Astrocyte (in vitro differentiated cells and primary cell): ENCODE results near the gene ADARB2. TPM values are rescaled to one million over a fixed set of nuclear protein-coding genes. Genes with fewer than 3 reads are reported as not detected.

Source experiments
- DNase-seq: peaks from one replicate; pipeline ENCODE4 v3.0.0-alpha.2; 2010; ENCODE audit warnings: low read depth
- FAIRE-seq: peaks from 2 replicates; lab custom pipeline; 2011; peaks lifted over from hg19 to GRCh38; lab: Jason Lieb, UNC
- H2AFZ ChIP-seq: 2 replicates; pipeline ENCODE4 v1.6.0; 2012; ENCODE audit warnings: low read depth, low read length, inconsistent platforms
- H3K27ac ChIP-seq: 2 replicates; pipeline ENCODE4 v1.5.1; 2011; ENCODE audit warnings: low read depth, low read length, inconsistent platforms
- H3K27me3 ChIP-seq: 2 replicates; pipeline ENCODE4 v1.6.0; 2011; ENCODE audit warnings: low read length, inconsistent platforms; ENCODE audit not compliant: insufficient read depth
- H3K36me3 ChIP-seq: 2 replicates; pipeline ENCODE4 v1.5.1; 2011; ENCODE audit warnings: low read length, inconsistent platforms; ENCODE audit not compliant: insufficient read depth
- H3K4me1 ChIP-seq: 2 replicates; pipeline ENCODE4 v1.5.1; 2011; ENCODE audit warnings: low read length, inconsistent platforms; ENCODE audit not compliant: insufficient read depth
- H3K4me2 ChIP-seq: 2 replicates; pipeline ENCODE4 v1.6.0; 2012; ENCODE audit warnings: low read length, inconsistent platforms
- H3K4me3 ChIP-seq: 2 replicates; pipeline ENCODE4 v1.5.1; 2011; ENCODE audit warnings: low read depth, mild to moderate bottlenecking, low read length, inconsistent platforms; ENCODE audit not compliant: insufficient read depth
- H3K79me2 ChIP-seq: 2 replicates; pipeline ENCODE4 v1.6.0; 2012; ENCODE audit warnings: mild to moderate bottlenecking, low read length, inconsistent platforms; ENCODE audit not compliant: insufficient read depth
- H3K9ac ChIP-seq: 2 replicates; pipeline ENCODE4 v1.6.0; 2012; ENCODE audit warnings: mild to moderate bottlenecking, low read length, inconsistent platforms
- H3K9me3 ChIP-seq: 2 replicates; pipeline ENCODE4 v1.5.1; 2012; ENCODE audit warnings: low read depth, mild to moderate bottlenecking, low read length, inconsistent platforms; ENCODE audit not compliant: insufficient read depth
- H4K20me1 ChIP-seq: 2 replicates; pipeline ENCODE4 v1.6.0; 2012; ENCODE audit warnings: low read length, inconsistent platforms; ENCODE audit not compliant: insufficient read depth
- H3K27ac Mint-ChIP-seq: one replicate; pipeline ENCODE4 v1.8.0; 2021; ENCODE audit warnings: mild to moderate bottlenecking, mixed read lengths; ENCODE audit not compliant: unreplicated experiment
- H3K27me3 Mint-ChIP-seq: one replicate; pipeline ENCODE4 v1.8.0; 2021; ENCODE audit warnings: low read depth, mixed read lengths; ENCODE audit not compliant: unreplicated experiment
- H3K36me3 Mint-ChIP-seq: one replicate; pipeline ENCODE4 v1.8.0; 2021; ENCODE audit warnings: low read depth, mixed read lengths; ENCODE audit not compliant: unreplicated experiment
- H3K4me1 Mint-ChIP-seq: one replicate; pipeline ENCODE4 v1.8.0; 2021; ENCODE audit warnings: low read depth, mixed read lengths; ENCODE audit not compliant: unreplicated experiment
- H3K4me3 Mint-ChIP-seq: one replicate; pipeline ENCODE4 v1.8.0; 2021; ENCODE audit warnings: mild to moderate bottlenecking, moderate library complexity, mixed read lengths; ENCODE audit not compliant: unreplicated experiment
- H3K9me3 Mint-ChIP-seq: one replicate; pipeline ENCODE4 v1.8.0; 2021; ENCODE audit warnings: mild to moderate bottlenecking, mixed read lengths; ENCODE audit not compliant: unreplicated experiment
- CTCF ChIP-seq: IDR thresholded peaks from 2 replicates; pipeline ENCODE4 v1.5.1; 2011; ENCODE audit warnings: low read depth, mild to moderate bottlenecking, inconsistent platforms, low read length, moderate library complexity; ENCODE audit not compliant: insufficient read depth
- EZH2 ChIP-seq: IDR thresholded peaks from 2 replicates; pipeline ENCODE4 v1.6.1; 2012; ENCODE audit warnings: mild to moderate bottlenecking, low read length, inconsistent platforms; ENCODE audit not compliant: insufficient read depth
- total RNA-seq: library from RNA; stranded (reverse); gene quantifications from 2 replicates; pipeline ENCODE4 v1.2.1, GENCODE V29; 2021

ADARB2 gene
- total RNA-seq, 1 donor from 2014 or later, result 0.18 TPM

- no peak overlapping the region for H3K27ac ChIP-seq
- no peak overlapping the region for H3K9ac ChIP-seq
- Mint-ChIP-seq H3K4me3 (no peak overlapping the region), H3K9me3 (peaks cover 2% of the 10 kb centered on the region), H3K27me3 (peaks cover 1% of the 10 kb centered on the region), H3K27ac (no peak overlapping the region), H3K36me3 (peaks cover under 1% of the 10 kb centered on the region), H3K4me1 (peaks cover 16% of the 10 kb centered on the region)
- H3K4me1 ChIP-seq, result no peaks in the 10 kb centered on the region
- no peak overlapping the region for H2AFZ ChIP-seq
- H3K4me2 ChIP-seq, result no peak overlapping the region
- H3K36me3 ChIP-seq, result no peaks in the 10 kb centered on the region
- H3K79me2 ChIP-seq, result no peaks in the 10 kb centered on the region
- H3K9me3 ChIP-seq, result peaks cover 11% of the 10 kb centered on the region
- no peak for DNase-seq
- H3K4me3 ChIP-seq, result no peak overlapping the region
- H4K20me1 ChIP-seq, result no peaks in the 10 kb centered on the region
- no peaks in the 10 kb centered on the region for H3K27me3 ChIP-seq
- no peak for TF ChIP-seq EZH2
- TF ChIP-seq CTCF, result no peak
- FAIRE-seq, result no peak
Measured at GRCh38 chr10:1712314-1712713, 25.0 kb downstream of the ADARB2 start.

GRCh38 chr10:1709161-1709560, 28.2 kb downstream of the ADARB2 start:
- no peak overlapping the region for H3K9ac ChIP-seq
- H3K9me3 ChIP-seq, result peaks cover 9% of the 10 kb centered on the region
- peaks cover 14% of the 10 kb centered on the region for H3K9me3 Mint-ChIP-seq
- H3K4me3 ChIP-seq, result no peak overlapping the region
- H4K20me1 ChIP-seq, result no peaks in the 10 kb centered on the region
- TF ChIP-seq CTCF, result no peak
- no peak for TF ChIP-seq EZH2
- H3K4me1 ChIP-seq, result no peaks in the 10 kb centered on the region
- H3K4me1 Mint-ChIP-seq, result peaks cover 10% of the 10 kb centered on the region
- no peak overlapping the region for H3K4me3 Mint-ChIP-seq
- H3K27ac Mint-ChIP-seq, result no peak overlapping the region
- H3K27me3 Mint-ChIP-seq, result peaks cover 1% of the 10 kb centered on the region
- no peak for DNase-seq
- H3K27ac ChIP-seq, result no peak overlapping the region
- H3K36me3 Mint-ChIP-seq, result no peaks in the 10 kb centered on the region
- H2AFZ ChIP-seq, result no peak overlapping the region
- H3K36me3 ChIP-seq, result no peaks in the 10 kb centered on the region
- no peaks in the 10 kb centered on the region for H3K79me2 ChIP-seq
- H3K27me3 ChIP-seq, result no peaks in the 10 kb centered on the region
- FAIRE-seq, result no peak
- H3K4me2 ChIP-seq, result no peak overlapping the region

- Histone ChIP-seq H3K9me3 (peaks cover 9% of the 10 kb centered on the region), H3K4me2 (no peak overlapping the region), H3K9ac (no peak overlapping the region), H3K27ac (no peak overlapping the region), H2AFZ (no peak overlapping the region), H3K27me3 (no peaks in the 10 kb centered on the region), H3K36me3 (no peaks in the 10 kb centered on the region), H3K4me1 (no peaks in the 10 kb centered on the region), H3K4me3 (no peak overlapping the region), H4K20me1 (no peaks in the 10 kb centered on the region), H3K79me2 (no peaks in the 10 kb centered on the region)
- FAIRE-seq, result no peak
- Mint-ChIP-seq H3K27ac (no peak overlapping the region), H3K36me3 (no peaks in the 10 kb centered on the region), H3K4me3 (no peak overlapping the region), H3K27me3 (peaks cover 1% of the 10 kb centered on the region), H3K4me1 (peaks cover 10% of the 10 kb centered on the region), H3K9me3 (peaks cover 14% of the 10 kb centered on the region)
- TF ChIP-seq EZH2 (no peak), CTCF (no peak)
- no peak for DNase-seq
Measured at GRCh38 chr10:1708746-1709145, 28.6 kb downstream of the ADARB2 start.
